ENCODE data around the gene NFIB. TPM values are rescaled to one million over a fixed set of nuclear protein-coding genes. Genes with fewer than 3 reads are reported as not detected.

Gene NFIB
- total RNA-seq, 2 donors from 2014 or later = 47.0 to 65.9 TPM

- peaks cover 0 to 2% (median 0%) of the 10 kb centered on the region in 3 donors for H3K9me3 ChIP-seq
- 91 to 95% methylated on average over 1 of the region's 1 CpG for WGBS, 2 donors
- no peak for TF ChIP-seq CTCF (IDR thresholded peaks at IDR 0.05)
- no peak for TF ChIP-seq POLR2A (IDR thresholded peaks at IDR 0.05)
- no peaks in the 10 kb centered on the region for H3K36me3 ChIP-seq (replicated peaks in 1 of 2; ENCODE audit: insufficient read depth in 1 of 2, low read depth in 2 of 2)
- ATAC-seq (no peak), DNase-seq (no peak)
- no peaks in the 10 kb centered on the region for H3K27me3 ChIP-seq
- H3K4me1 ChIP-seq = peaks cover 5% of the 10 kb centered on the region
- no peak overlapping the region for H3K4me3 ChIP-seq
- no peak overlapping the region for H3K27ac ChIP-seq
- intact Hi-C loops (cut with DNase I) = no loop called here
Measured at GRCh38 chr9:14083366-14083765, 230.6 kb downstream of the NFIB start.

GRCh38 chr9:14082732-14083131, 231.2 kb downstream of the NFIB start:
- H3K27ac ChIP-seq = no peak overlapping the region
- no peak overlapping the region for H3K4me3 ChIP-seq
- intact Hi-C loops (cut with DNase I) = no loop called here
- H3K9me3 ChIP-seq = peaks cover 0 to 2% (median 0%) of the 10 kb centered on the region in 3 donors
- DNase-seq = no peak
- TF ChIP-seq CTCF (IDR thresholded peaks at IDR 0.05) (no peak), POLR2A (IDR thresholded peaks at IDR 0.05) (no peak)
- H3K4me1 ChIP-seq = peaks cover 3% of the 10 kb centered on the region
- H3K27me3 ChIP-seq = no peaks in the 10 kb centered on the region
- whole genome bisulfite sequencing, 2 donors = 81 to 86% methylated on average over 3 of the region's 3 CpGs
- ATAC-seq = no peak
- no peaks in the 10 kb centered on the region for H3K36me3 ChIP-seq (replicated peaks in 1 of 2; ENCODE audit: insufficient read depth in 1 of 2, low read depth in 2 of 2)

DNA sequence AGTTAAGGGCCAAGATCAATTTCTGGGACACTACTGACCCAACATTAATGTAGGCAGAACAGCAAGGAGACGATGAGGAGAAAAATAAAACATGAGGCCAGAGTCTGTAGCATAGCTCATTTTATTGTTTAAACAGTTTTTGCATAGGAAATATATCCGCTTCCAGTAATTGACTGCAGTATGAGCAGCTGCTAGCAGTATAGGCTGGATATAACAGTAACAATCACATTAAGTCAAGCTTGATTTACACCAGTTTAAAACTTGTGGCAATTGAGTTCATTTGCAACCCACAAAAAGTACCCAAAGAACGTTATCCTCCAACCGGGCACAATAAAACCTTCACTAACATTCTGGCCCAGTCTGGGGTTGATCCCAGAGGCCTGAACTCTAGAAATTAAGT, 232.2 kb downstream of the NFIB start:
- DNase-seq (no peak), ATAC-seq (no peak)
- H3K27ac ChIP-seq = no peak overlapping the region
- TF ChIP-seq POLR2A (IDR thresholded peaks at IDR 0.05) = no peak
- TF ChIP-seq CTCF (IDR thresholded peaks at IDR 0.05) = no peak
- H3K9me3 ChIP-seq = peaks cover 0 to 2% (median 0%) of the 10 kb centered on the region in 3 donors
- WGBS, 2 donors = 87 to 98% methylated on average over 4 of the region's 4 CpGs
- H3K36me3 ChIP-seq (replicated peaks in 1 of 2; ENCODE audit: insufficient read depth in 1 of 2, low read depth in 2 of 2) = no peaks in the 10 kb centered on the region
- H3K27me3 ChIP-seq = no peaks in the 10 kb centered on the region
- no peaks in the 10 kb centered on the region for H3K4me1 ChIP-seq
- H3K4me3 ChIP-seq = no peak overlapping the region
- intact Hi-C loops (cut with DNase I) = no loop called here

DNA sequence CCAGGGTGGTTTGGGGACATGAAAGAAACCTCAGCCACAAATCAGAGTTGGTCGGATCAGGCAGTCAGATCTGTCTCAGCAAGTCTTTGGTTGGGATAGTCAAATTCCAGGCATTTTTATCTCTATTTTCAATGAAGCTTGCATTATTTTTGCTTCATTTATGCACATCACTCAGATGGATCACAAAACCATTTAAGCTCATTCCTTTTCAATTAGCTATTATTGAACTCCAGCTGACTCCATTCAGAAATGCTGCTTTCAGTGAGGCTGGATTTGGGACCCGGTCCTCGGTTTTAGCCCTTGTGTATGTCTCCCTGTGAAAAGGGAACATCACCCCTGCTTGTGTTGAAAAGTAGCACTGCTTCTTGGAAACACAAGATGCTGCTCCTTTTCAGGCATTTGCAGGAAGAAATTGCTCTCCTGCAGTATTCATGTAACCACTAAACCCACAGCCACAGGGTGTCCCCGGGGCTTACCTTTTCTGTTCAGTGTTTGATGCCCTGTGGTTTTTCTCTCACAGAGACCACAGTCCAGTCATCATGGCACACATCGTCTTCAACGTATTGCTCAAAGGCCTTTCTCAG, 232.9 kb downstream of the NFIB start:
- 74 to 85% methylated on average over 6 of the region's 6 CpGs for WGBS, 2 donors

More for the DNA sequence above, 232.9 kb downstream of the NFIB start:
- Histone ChIP-seq H3K36me3 (replicated peaks in 1 of 2; ENCODE audit: insufficient read depth in 1 of 2, low read depth in 2 of 2) (no peaks in the 10 kb centered on the region), H3K4me1 (no peaks in the 10 kb centered on the region), H3K27me3 (no peaks in the 10 kb centered on the region), H3K27ac (no peak overlapping the region), H3K4me3 (no peak overlapping the region), H3K9me3 (peaks cover 0 to 2% (median 0%) of the 10 kb centered on the region in 3 donors)
- ATAC-seq (no peak), DNase-seq (no peak)
- intact Hi-C loops (cut with DNase I) = no loop called here
- TF ChIP-seq POLR2A (IDR thresholded peaks at IDR 0.05) (no peak), CTCF (IDR thresholded peaks at IDR 0.05) (no peak)

Measured in body of pancreas (tissue), 4 donors.